H1 (cell line): ENCODE measurements around the gene ARHGAP32. TPM values are rescaled to one million over a fixed set of nuclear protein-coding genes. Genes with fewer than 3 reads are reported as not detected.

Experiments
- CTCF ChIA-PET: fragments of 300-600 bp; sonication (Branson Sonifier 250); formaldehyde crosslinking; loops from one replicate; lab custom pipeline; 2021; ENCODE audit not compliant: partially characterized antibody; lab: Charles Lee
- POLR2A ChIA-PET: fragments of 300-600 bp; sonication (Branson Sonifier 250); formaldehyde crosslinking; loops from one replicate; lab custom pipeline; 2021; ENCODE audit warnings: inconsistent platforms; ENCODE audit not compliant: partially characterized antibody; lab: Charles Lee
- DNase-seq, 2 experiments: peaks; one replicate each; pipeline versions ENCODE4 v3.0.0 to v3.0.0-alpha.2; 2010 to 2022; ENCODE audit warnings: low spot score in 2 of 2, low read depth in 1 of 2, mixed read lengths in 1 of 2
- FAIRE-seq: peaks from 2 replicates; lab custom pipeline; 2011; peaks lifted over from hg19 to GRCh38; lab: Jason Lieb, UNC
- H2AFZ ChIP-seq: 2 replicates; pipeline ENCODE4 v1.8.1; 2012; ENCODE audit warnings: low read length, inconsistent platforms
- H2AK5ac ChIP-seq: 2 replicates; pipeline ENCODE4 v1.6.1; 2013; ENCODE audit warnings: low read depth, low read length
- H2BK120ac ChIP-seq: replicated peaks from 2 replicates; pipeline ENCODE3; 2013; ENCODE audit warnings: low read depth, low read length, inconsistent platforms
- H2BK12ac ChIP-seq: 2 replicates; pipeline ENCODE4 v1.6.1; 2013; ENCODE audit warnings: low read depth, low read length
- H2BK15ac ChIP-seq: 2 replicates; pipeline ENCODE4 v1.6.1; 2013; ENCODE audit warnings: low read length
- H2BK20ac ChIP-seq: 2 replicates; pipeline ENCODE4 v1.6.1; 2013; ENCODE audit warnings: low read length
- H2BK5ac ChIP-seq: 2 replicates; pipeline ENCODE4 v1.6.1; 2013; ENCODE audit warnings: low read depth, low read length
- H3K14ac ChIP-seq: 2 replicates; pipeline ENCODE4 v1.6.1; 2013; ENCODE audit warnings: inconsistent platforms; ENCODE audit not compliant: insufficient read length
- H3K18ac ChIP-seq: 2 replicates; pipeline ENCODE4 v1.6.1; 2013; ENCODE audit warnings: low read length; ENCODE audit errors: extremely low read depth
- H3K23ac ChIP-seq: 2 replicates; pipeline ENCODE4 v1.6.1; 2013; ENCODE audit warnings: inconsistent platforms; ENCODE audit not compliant: insufficient read length
- H3K23me2 ChIP-seq: 2 replicates; pipeline ENCODE4 v1.6.1; 2013; ENCODE audit warnings: low read depth, low read length
- H3K27ac ChIP-seq: 2 replicates; pipeline ENCODE4 v1.6.1; 2011; ENCODE audit warnings: low read depth, low read length, inconsistent platforms
- H3K27me3 ChIP-seq, 4 experiments: replicated peaks in 1 of 4; 1 replicate in 1 of 4; 2 replicates in 3 of 4; pipeline versions ENCODE4 v1.6.1 to v1.8.1; 2011 to 2013; ENCODE audit warnings: low read length in 3 of 4, mild to moderate bottlenecking in 3 of 4, inconsistent platforms in 2 of 4, mixed read lengths in 2 of 4, moderate library complexity in 1 of 4; ENCODE audit not compliant: control insufficient read depth in 3 of 4, insufficient read depth in 3 of 4; ENCODE audit errors: extremely low read depth in 1 of 4
- H3K36me3 ChIP-seq, 4 experiments: 2 replicates each; pipeline versions ENCODE4 v1.6.1 to v1.8.1; 2011 to 2013; ENCODE audit warnings: mild to moderate bottlenecking in 4 of 4, low read length in 3 of 4, moderate library complexity in 2 of 4, control low read depth in 1 of 4, inconsistent platforms in 1 of 4; ENCODE audit not compliant: insufficient read depth in 4 of 4, control insufficient read depth in 2 of 4
- H3K4ac ChIP-seq: replicated peaks from 2 replicates; pipeline ENCODE3; 2013; ENCODE audit warnings: low read length, low read depth, mixed read lengths, inconsistent platforms; ENCODE audit not compliant: insufficient read length
- H3K4me1 ChIP-seq, 4 experiments: replicated peaks in 1 of 4; 1 replicate in 1 of 4; 2 replicates in 3 of 4; pipeline versions ENCODE4 v1.6.1 to v1.8.1; 2011 to 2013; ENCODE audit warnings: low read length in 3 of 4, inconsistent platforms in 2 of 4, mixed read lengths in 1 of 4; ENCODE audit not compliant: insufficient read depth in 4 of 4, control insufficient read depth in 3 of 4
- H3K4me2 ChIP-seq, 2 experiments: 2 replicates each; pipeline versions ENCODE4 v1.6.1 to v1.8.1; 2011 to 2013; ENCODE audit warnings: low read depth in 2 of 2, low read length in 2 of 2, control low read depth in 1 of 2, inconsistent platforms in 1 of 2, mild to moderate bottlenecking in 1 of 2; ENCODE audit not compliant: insufficient read depth in 1 of 2
- H3K4me3 ChIP-seq, 4 experiments: fragments of 200-600, 300-600 bp in 1 of 4; sonication (generic), shearing (Covaris generic), sonication (Bioruptor Twin) in 1 of 4; 2 replicates each; pipeline versions ENCODE4 v1.5.1 to v1.8.1; 2011 to 2016; ENCODE audit warnings: low read length in 4 of 4, low read depth in 3 of 4, control low read depth in 2 of 4, inconsistent platforms in 2 of 4, mild to moderate bottlenecking in 2 of 4, mixed read lengths in 1 of 4, moderate library complexity in 1 of 4; ENCODE audit not compliant: insufficient read depth in 2 of 4; ENCODE audit errors: extremely low read depth in 1 of 4
- H3K56ac ChIP-seq: replicated peaks from 2 replicates; pipeline ENCODE3; 2013; ENCODE audit warnings: low read depth, mild to moderate bottlenecking, mixed read lengths, low read length, inconsistent platforms; ENCODE audit not compliant: insufficient read length
- H3K79me1 ChIP-seq: 2 replicates; pipeline ENCODE4 v1.6.1; 2013; ENCODE audit warnings: low read depth, low read length, control low read depth
- H3K79me2 ChIP-seq, 2 experiments: 2 replicates each; pipeline versions ENCODE4 v1.6.1 to v1.8.1; 2012 to 2013; ENCODE audit warnings: low read length in 2 of 2, mild to moderate bottlenecking in 2 of 2, inconsistent platforms in 1 of 2; ENCODE audit not compliant: insufficient read depth in 2 of 2, control insufficient read depth in 1 of 2
- H3K9ac ChIP-seq, 4 experiments: replicated peaks in 1 of 4; 1 replicate in 1 of 4; 2 replicates in 3 of 4; pipeline versions ENCODE4 v1.6.1 to v1.8.1; 2011 to 2013; ENCODE audit warnings: low read depth in 3 of 4, low read length in 3 of 4, control low read depth in 2 of 4, mild to moderate bottlenecking in 2 of 4, moderate library complexity in 2 of 4, inconsistent platforms in 1 of 4; ENCODE audit errors: extremely low read depth in 1 of 4
- H3K9me3 ChIP-seq, 2 experiments: 2 replicates each; pipeline versions ENCODE4 v1.6.1 to v1.8.1; 2012 to 2013; ENCODE audit warnings: mild to moderate bottlenecking in 2 of 2, moderate library complexity in 2 of 2, control low read depth in 1 of 2, inconsistent platforms in 1 of 2, low read depth in 1 of 2, low read length in 1 of 2, mixed read lengths in 1 of 2; ENCODE audit not compliant: insufficient read depth in 2 of 2
- H4K20me1 ChIP-seq, 2 experiments: replicated peaks in 1 of 2; 2 replicates each; pipeline versions ENCODE3 to v1.8.1; 2011 to 2013; ENCODE audit warnings: inconsistent platforms in 2 of 2, low read length in 2 of 2, mild to moderate bottlenecking in 1 of 2; ENCODE audit not compliant: insufficient read depth in 2 of 2, control insufficient read depth in 1 of 2
- H4K5ac ChIP-seq: 2 replicates; pipeline ENCODE4 v1.6.1; 2013; ENCODE audit warnings: low read length, low read depth, mixed read lengths, inconsistent platforms; ENCODE audit not compliant: insufficient read length
- H4K8ac ChIP-seq: 2 replicates; pipeline ENCODE4 v1.8.0; 2013; ENCODE audit warnings: mild to moderate bottlenecking, moderate library complexity, low read length, inconsistent platforms; ENCODE audit not compliant: insufficient read depth; ENCODE audit errors: extremely low read depth
- H4K91ac ChIP-seq: replicated peaks from 2 replicates; pipeline ENCODE3; 2013; ENCODE audit warnings: low read length, mixed read lengths, inconsistent platforms; ENCODE audit not compliant: insufficient read length
- CEBPB ChIP-seq: IDR thresholded peaks from 2 replicates; pipeline ENCODE4 v1.6.1; 2012; ENCODE audit warnings: low read depth, low read length
- EZH2 ChIP-seq: fragments of 200-600 bp; sonication (generic); IDR thresholded peaks from 2 replicates; pipeline ENCODE4 v1.7.1; 2012; ENCODE audit warnings: low read depth, mild to moderate bottlenecking, moderate library complexity, low read length, inconsistent platforms; ENCODE audit not compliant: severe bottlenecking
- SIRT6 ChIP-seq: IDR thresholded peaks from one replicate; pipeline ENCODE4 v1.7.1; 2012; ENCODE audit warnings: low read length, inconsistent platforms
- TBP ChIP-seq: IDR thresholded peaks from 2 replicates; pipeline ENCODE4 v1.6.1; 2011; ENCODE audit warnings: low read depth, low read length, improper control_type of control experiment
- polyA plus RNA-seq, 7 experiments: library from polyadenylated mRNA; depleted of rRNA in 3 of 7; stranded (reverse) in 5 of 7; unstranded in 2 of 7; fragments of >200 nt in 5 of 7; fragments of 200-250 nt in 2 of 7; gene quantifications; 1 replicate in 5 of 7; 2 replicates in 1 of 7; 4 replicates in 1 of 7; pipeline versions ENCODE4 v1.2.1 to v1.2.3, GENCODE V29; 2011 to 2013; ENCODE audit warnings: missing spikeins in 2 of 7, mixed read lengths in 2 of 7
- total RNA-seq: library from RNA; stranded (reverse); fragmentation: NEBNext Ultra II Directional; extraction: Animal tissue kit (Norgen Biotek cat#: 25700); gene quantifications from 2 replicates; pipeline ENCODE4 v1.2.1, GENCODE V29; 2021

ARHGAP32 gene
- total and polyA plus RNA-seq, 2 of the 8 experiments (the other 6 are each of a cell fraction or from before 2014, with no cell fraction given) = 13.7 to 30.0 TPM

- ChIA-PET POLR2A (no interaction called here), CTCF (no interaction called here)
- Histone ChIP-seq H3K4ac (no peak overlapping the region), H3K79me1 (no peaks in the 10 kb centered on the region), H3K4me1 (no peaks in the 10 kb centered on the region), H2BK20ac (no peak overlapping the region), H2AFZ (no peak overlapping the region), H3K18ac (no peak overlapping the region), H4K8ac (no peak overlapping the region), H3K9me3 (no peaks in the 10 kb centered on the region), H3K9ac (no peak overlapping the region), H2AK5ac (no peak overlapping the region), H2BK120ac (no peak overlapping the region), H3K27ac (no peak overlapping the region), H3K79me2 (no peaks in the 10 kb centered on the region), H4K5ac (no peak overlapping the region), H3K56ac (no peak overlapping the region), H3K27me3 (no peaks in the 10 kb centered on the region), H3K36me3 (no peaks in the 10 kb centered on the region), H2BK15ac (no peak overlapping the region), H3K14ac (no peak overlapping the region), H4K20me1 (no peaks in the 10 kb centered on the region)
- FAIRE-seq (no peak), DNase-seq (no peak)
- TF ChIP-seq CEBPB (no peak), SIRT6 (no peak), EZH2 (no peak), TBP (no peak)
- TF ChIP-seq, all 59 proteins: peak for 0
- no peak overlapping the region for H2BK5ac ChIP-seq
- no peak overlapping the region for H4K91ac ChIP-seq
- H3K4me3 ChIP-seq = no peak overlapping the region
- no peaks in the 10 kb centered on the region for H3K23me2 ChIP-seq
- no peak overlapping the region for H2BK12ac ChIP-seq
- no peak overlapping the region for H3K4me2 ChIP-seq
- H3K23ac ChIP-seq = no peak overlapping the region
These were observed 136.9 kb downstream of the ARHGAP32 start for GRCh38 chr11:129055196-129055595.
